Measurements from ENCODE around the gene POM121L2. TPM values are rescaled to one million over a fixed set of nuclear protein-coding genes. Genes with fewer than 3 reads are reported as not detected.

POM121L2 gene
- total and polyA plus RNA-seq, 9 of the 15 experiments (the other 6 are each of a cell fraction or from before 2014, with no cell fraction given), result 0.23 to 0.45 TPM; not detected in 7

DNA sequence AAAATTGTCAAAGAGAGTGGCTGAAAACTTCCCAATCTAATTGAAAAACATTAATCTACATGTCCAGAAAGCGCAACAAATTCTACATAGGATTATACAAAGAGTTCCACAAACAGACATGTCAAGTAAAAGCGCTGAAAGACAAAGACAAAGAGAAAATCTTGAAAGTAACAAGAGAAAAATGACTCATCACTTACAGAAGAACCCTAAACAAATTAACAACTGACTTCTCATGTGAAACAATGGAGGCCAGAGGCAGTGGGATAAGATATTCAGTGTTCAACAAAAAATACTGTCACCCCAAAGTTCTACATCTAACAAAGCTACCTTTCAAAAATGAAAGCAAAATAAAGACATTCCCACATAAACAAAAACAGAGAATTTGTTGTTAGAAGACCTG is 2.0 kb upstream of the POM121L2 start (continued):
- TF ChIP-seq TSHZ1 (CRISPR knock-in tag; IDR thresholded peaks at IDR 0.05) (no peak), GABPB1 (CRISPR knock-in tag; IDR thresholded peaks at IDR 0.05) (no peak), FOXP1 (CRISPR knock-in tag; IDR thresholded peaks at IDR 0.05) (no peak), SMARCC2 (IDR thresholded peaks at IDR 0.05; ENCODE audit: low read depth) (no peak), EHMT2 (IDR thresholded peaks at IDR 0.05) (no peak), NCOA6 (IDR thresholded peaks at IDR 0.05) (no peak), L3MBTL2 (IDR thresholded peaks at IDR 0.05) (no peak), TEAD4 (IDR thresholded peaks at IDR 0.05; ENCODE audit: low read length) (no peak), TEAD4 (CRISPR knock-in tag; IDR thresholded peaks at IDR 0.05; ENCODE audit: borderline replicate concordance) (no peak), ADNP (tag; IDR thresholded peaks at IDR 0.05) (no peak), DNMT1 (IDR thresholded peaks at IDR 0.05) (no peak), ELK3 (CRISPR knock-in tag; IDR thresholded peaks at IDR 0.05) (no peak), ATF2 (CRISPR knock-in tag; IDR thresholded peaks at IDR 0.05) (no peak), MAX (CRISPR knock-in tag; IDR thresholded peaks at IDR 0.05) (no peak), ZNF589 (CRISPR knock-in tag; IDR thresholded peaks at IDR 0.05; ENCODE audit: low read depth) (no peak), SREBF2 (CRISPR knock-in tag; IDR thresholded peaks at IDR 0.05) (no peak)
- TF ChIP-seq, protein P1, sequence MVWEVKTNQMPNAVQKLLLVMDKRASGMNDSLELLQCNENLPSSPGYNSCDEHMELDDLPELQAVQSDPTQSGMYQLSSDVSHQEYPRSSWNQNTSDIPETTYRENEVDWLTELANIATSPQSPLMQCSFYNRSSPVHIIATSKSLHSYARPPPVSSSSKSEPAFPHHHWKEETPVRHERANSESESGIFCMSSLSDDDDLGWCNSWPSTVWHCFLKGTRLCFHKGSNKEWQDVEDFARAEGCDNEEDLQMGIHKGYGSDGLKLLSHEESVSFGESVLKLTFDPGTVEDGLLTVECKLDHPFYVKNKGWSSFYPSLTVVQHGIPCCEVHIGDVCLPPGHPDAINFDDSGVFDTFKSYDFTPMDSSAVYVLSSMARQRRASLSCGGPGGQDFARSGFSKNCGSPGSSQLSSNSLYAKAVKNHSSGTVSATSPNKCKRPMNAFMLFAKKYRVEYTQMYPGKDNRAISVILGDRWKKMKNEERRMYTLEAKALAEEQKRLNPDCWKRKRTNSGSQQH (CRISPR knock-in tag; IDR thresholded peaks at IDR 0.05), result no peak
- TF ChIP-seq, protein P2, sequence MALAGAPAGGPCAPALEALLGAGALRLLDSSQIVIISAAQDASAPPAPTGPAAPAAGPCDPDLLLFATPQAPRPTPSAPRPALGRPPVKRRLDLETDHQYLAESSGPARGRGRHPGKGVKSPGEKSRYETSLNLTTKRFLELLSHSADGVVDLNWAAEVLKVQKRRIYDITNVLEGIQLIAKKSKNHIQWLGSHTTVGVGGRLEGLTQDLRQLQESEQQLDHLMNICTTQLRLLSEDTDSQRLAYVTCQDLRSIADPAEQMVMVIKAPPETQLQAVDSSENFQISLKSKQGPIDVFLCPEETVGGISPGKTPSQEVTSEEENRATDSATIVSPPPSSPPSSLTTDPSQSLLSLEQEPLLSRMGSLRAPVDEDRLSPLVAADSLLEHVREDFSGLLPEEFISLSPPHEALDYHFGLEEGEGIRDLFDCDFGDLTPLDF (CRISPR knock-in tag; IDR thresholded peaks at IDR 0.05), result no peak
- TF ChIP-seq, protein P3, sequence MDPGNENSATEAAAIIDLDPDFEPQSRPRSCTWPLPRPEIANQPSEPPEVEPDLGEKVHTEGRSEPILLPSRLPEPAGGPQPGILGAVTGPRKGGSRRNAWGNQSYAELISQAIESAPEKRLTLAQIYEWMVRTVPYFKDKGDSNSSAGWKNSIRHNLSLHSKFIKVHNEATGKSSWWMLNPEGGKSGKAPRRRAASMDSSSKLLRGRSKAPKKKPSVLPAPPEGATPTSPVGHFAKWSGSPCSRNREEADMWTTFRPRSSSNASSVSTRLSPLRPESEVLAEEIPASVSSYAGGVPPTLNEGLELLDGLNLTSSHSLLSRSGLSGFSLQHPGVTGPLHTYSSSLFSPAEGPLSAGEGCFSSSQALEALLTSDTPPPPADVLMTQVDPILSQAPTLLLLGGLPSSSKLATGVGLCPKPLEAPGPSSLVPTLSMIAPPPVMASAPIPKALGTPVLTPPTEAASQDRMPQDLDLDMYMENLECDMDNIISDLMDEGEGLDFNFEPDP (CRISPR knock-in tag; IDR thresholded peaks at IDR 0.05), result no peak
